ENCODE measurements around the gene POLR3A. TPM values are rescaled to one million over a fixed set of nuclear protein-coding genes. Genes with fewer than 3 reads are reported as not detected.

Gene POLR3A
- total RNA-seq, 2 experiments from 2014 or later = 6.7 to 6.9 TPM

GRCh38 chr10:78007172-78007571 lies 22.1 kb downstream of the POLR3A start:
- Histone ChIP-seq H3K4me1 (ENCODE audit: insufficient read depth, low read length) (no peaks in the 10 kb centered on the region), H3K9me3 (ENCODE audit: control insufficient read depth in 1 of 2, insufficient read depth in 1 of 2, low read length in 2 of 2) (no peaks in the 10 kb centered on the region), H3K27me3 (ENCODE audit: control insufficient read depth in 1 of 2, insufficient read depth in 2 of 2, low read length in 2 of 2) (no peaks in the 10 kb centered on the region), H3K36me3 (ENCODE audit: insufficient read depth, low read length) (peaks cover 88% of the 10 kb centered on the region), H3K27ac (ENCODE audit: low read depth in 1 of 2, low read length in 2 of 2) (no peak overlapping the region), H3K4me3 (ENCODE audit: low read length) (no peak overlapping the region)
- Mint-ChIP-seq H3K27me3 (no peaks in the 10 kb centered on the region), H3K9me3 (no peaks in the 10 kb centered on the region), H3K4me3 (no peak overlapping the region), H3K36me3 (ENCODE audit: low read depth) (peaks cover 95% of the 10 kb centered on the region), H3K27ac (no peak overlapping the region), H3K4me1 (ENCODE audit: low read depth) (no peaks in the 10 kb centered on the region)
- intact Hi-C loops (cut with DNase I, micrococcal nuclease) = no loop called here
- no peak for ATAC-seq (ENCODE audit: poor library complexity)
- no peak for TF ChIP-seq CTCF (IDR thresholded peaks at IDR 0.05)
- DNase-seq = no peak
- ChIA-PET POLR2A (no interaction called here), CTCF (no interaction called here)

GRCh38 chr10:78004215-78005026 lies 24.9 kb downstream of the POLR3A start:
- Mint-ChIP-seq H3K27me3 (no peaks in the 10 kb centered on the region), H3K9me3 (no peaks in the 10 kb centered on the region), H3K4me3 (no peak overlapping the region), H3K36me3 (ENCODE audit: low read depth) (peaks cover 95% of the 10 kb centered on the region), H3K4me1 (ENCODE audit: low read depth) (no peaks in the 10 kb centered on the region), H3K27ac (no peak overlapping the region)
- CTCF ChIA-PET = no interaction called here
- Histone ChIP-seq H3K27me3 (ENCODE audit: control insufficient read depth in 1 of 2, insufficient read depth in 2 of 2, low read length in 2 of 2) (no peaks in the 10 kb centered on the region), H3K36me3 (ENCODE audit: insufficient read depth, low read length) (peaks cover 88% of the 10 kb centered on the region), H3K27ac (ENCODE audit: low read depth in 1 of 2, low read length in 2 of 2) (no peak overlapping the region), H3K4me3 (ENCODE audit: low read length) (no peak overlapping the region), H3K9me3 (ENCODE audit: control insufficient read depth in 1 of 2, insufficient read depth in 1 of 2, low read length in 2 of 2) (no peaks in the 10 kb centered on the region), H3K4me1 (ENCODE audit: insufficient read depth, low read length) (no peaks in the 10 kb centered on the region)
- no peak for TF ChIP-seq CTCF (IDR thresholded peaks at IDR 0.05)
- POLR2A ChIA-PET = no interaction called here
- intact Hi-C loops (cut with DNase I, micrococcal nuclease) = no loop called here
- ATAC-seq (ENCODE audit: poor library complexity) (no peak), DNase-seq (no peak)

GRCh38 chr10:78002541-78003288 lies 26.6 kb downstream of the POLR3A start:
- Histone ChIP-seq H3K4me1 (ENCODE audit: insufficient read depth, low read length) (no peaks in the 10 kb centered on the region), H3K36me3 (ENCODE audit: insufficient read depth, low read length) (peaks cover 78% of the 10 kb centered on the region), H3K9me3 (ENCODE audit: control insufficient read depth in 1 of 2, insufficient read depth in 1 of 2, low read length in 2 of 2) (no peaks in the 10 kb centered on the region), H3K4me3 (ENCODE audit: low read length) (no peak overlapping the region), H3K27me3 (ENCODE audit: control insufficient read depth in 1 of 2, insufficient read depth in 2 of 2, low read length in 2 of 2) (no peaks in the 10 kb centered on the region), H3K27ac (ENCODE audit: low read depth in 1 of 2, low read length in 2 of 2) (no peak overlapping the region)
- DNase-seq (no peak), ATAC-seq (ENCODE audit: poor library complexity) (no peak)
- ChIA-PET CTCF (no interaction called here), POLR2A (no interaction called here)
- no peaks in the 10 kb centered on the region for H3K4me1 Mint-ChIP-seq (ENCODE audit: low read depth)
- H3K27me3 Mint-ChIP-seq = no peaks in the 10 kb centered on the region
- no peak overlapping the region for H3K27ac Mint-ChIP-seq
- no peaks in the 10 kb centered on the region for H3K9me3 Mint-ChIP-seq
- H3K36me3 Mint-ChIP-seq (ENCODE audit: low read depth) = peaks cover 97% of the 10 kb centered on the region
- H3K4me3 Mint-ChIP-seq = no peak overlapping the region
- TF ChIP-seq CTCF (IDR thresholded peaks at IDR 0.05) = no peak
- intact Hi-C loops (cut with DNase I, micrococcal nuclease) = no loop called here

All from CD4-positive, alpha-beta T cell (primary cell).